B cell (primary cell): ENCODE measurements around the gene NCOA5. TPM values are rescaled to one million over a fixed set of nuclear protein-coding genes. Genes with fewer than 3 reads are reported as not detected.

Experiments
- ATAC-seq: fragments of 200-7000 bp; cut with Tn5 transposase; one replicate; pipeline ENCODE4 v1.10.0; 2021; ENCODE audit warnings: low read depth, mild to moderate bottlenecking, moderate number of reproducible peaks, moderate library complexity
- CTCF ChIA-PET: fragments of 350-600 bp; sonication (Branson Sonifier 250); formaldehyde crosslinking; loops from one replicate; lab custom pipeline; 2021; ENCODE audit warnings: antibody characterized with exemption, inconsistent platforms; lab: Charles Lee
- POLR2A ChIA-PET: fragments of 350-600 bp; sonication (Branson Sonifier 250); formaldehyde crosslinking; loops from one replicate; lab custom pipeline; 2021; ENCODE audit warnings: antibody characterized with exemption; lab: Charles Lee
- DNase-seq: peaks from one replicate; pipeline ENCODE4 v3.0.0; 2013
- H2AFZ ChIP-seq: 2 replicates; pipeline ENCODE4 v1.6.1; 2012; ENCODE audit warnings: mild to moderate bottlenecking, low read depth, low read length; ENCODE audit not compliant: insufficient read depth, poor library complexity, severe bottlenecking
- H3K27ac ChIP-seq, 2 donors: 1 replicate in 1 of 2; 2 replicates in 1 of 2; pipeline ENCODE4 v1.5.1; 2012 to 2013; ENCODE audit warnings: low read length in 2 of 2, mild to moderate bottlenecking in 2 of 2, moderate library complexity in 1 of 2
- H3K27me3 ChIP-seq, 4 experiments: fragments of 200-600 bp in 1 of 4; sonication (generic) in 1 of 4; replicated peaks in 1 of 4; 1 replicate in 2 of 4; 2 replicates in 2 of 4; pipeline versions ENCODE4 v1.6.1 to v1.7.0; 2013 to 2016; ENCODE audit warnings: low read length in 3 of 4, mild to moderate bottlenecking in 2 of 4, mixed read lengths in 1 of 4, moderate library complexity in 1 of 4; ENCODE audit not compliant: insufficient read depth in 4 of 4, control insufficient read depth in 3 of 4; ENCODE audit errors: control extremely low read depth in 1 of 4
- H3K36me3 ChIP-seq, 2 experiments: replicated peaks in 1 of 2; 1 replicate in 1 of 2; 2 replicates in 1 of 2; pipeline versions ENCODE4 v1.6.1 to v1.7.1; 2013; ENCODE audit warnings: low read length in 1 of 2; ENCODE audit not compliant: insufficient read depth in 2 of 2, control insufficient read depth in 1 of 2; ENCODE audit errors: control extremely low read depth in 1 of 2, extremely low read depth in 1 of 2
- H3K4me1 ChIP-seq, 2 donors: fragments of 200-600 bp in 1 of 2; sonication (generic) in 1 of 2; 1 replicate in 1 of 2; 2 replicates in 1 of 2; pipeline versions ENCODE4 v1.5.1 to v1.6.1; 2013 to 2017; ENCODE audit warnings: low read length in 2 of 2; ENCODE audit not compliant: control insufficient read depth in 2 of 2, insufficient read depth in 2 of 2
- H3K4me2 ChIP-seq: replicated peaks from 2 replicates; pipeline ENCODE3; 2012; ENCODE audit warnings: mild to moderate bottlenecking, low read depth, low read length; ENCODE audit not compliant: poor library complexity, severe bottlenecking
- H3K4me3 ChIP-seq, 5 experiments: fragments of 200-600 bp in 1 of 5; sonication (generic) in 1 of 5; 1 replicate in 3 of 5; 2 replicates in 2 of 5; pipeline versions ENCODE4 v1.5.1 to v1.7.0; 2011 to 2016; ENCODE audit warnings: low read length in 4 of 5, mild to moderate bottlenecking in 4 of 5, low read depth in 2 of 5, control low read depth in 1 of 5, moderate library complexity in 1 of 5; ENCODE audit not compliant: insufficient read depth in 1 of 5; ENCODE audit errors: control extremely low read depth in 1 of 5, extremely low read depth in 1 of 5
- H3K79me2 ChIP-seq: fragments of 200-600 bp; sonication (generic); one replicate; pipeline ENCODE4 v1.6.0; 2016; ENCODE audit warnings: low read length; ENCODE audit not compliant: control insufficient read depth, insufficient read depth
- H3K9ac ChIP-seq: fragments of 200-600 bp; sonication (generic); 2 replicates; pipeline ENCODE4 v1.6.1; 2017; ENCODE audit warnings: mild to moderate bottlenecking, low read length, moderate library complexity
- H3K9me3 ChIP-seq, 3 donors: one replicate each; pipeline versions ENCODE4 v1.6.1 to v1.7.1; 2013; ENCODE audit warnings: low read length in 2 of 3; ENCODE audit not compliant: control insufficient read depth in 2 of 3, insufficient read depth in 1 of 3; ENCODE audit errors: control extremely low read depth in 1 of 3
- H4K20me1 ChIP-seq: 2 replicates; pipeline ENCODE4 v1.6.0; 2012; ENCODE audit warnings: mild to moderate bottlenecking, low read length; ENCODE audit not compliant: insufficient read depth, control insufficient read depth, poor library complexity, severe bottlenecking
- H3K27ac Mint-ChIP-seq: one replicate; pipeline ENCODE4 v1.8.0; 2021; ENCODE audit warnings: mixed read lengths
- H3K27me3 Mint-ChIP-seq: one replicate; pipeline ENCODE4 v1.8.0; 2021; ENCODE audit warnings: mixed read lengths
- H3K4me1 Mint-ChIP-seq: one replicate; pipeline ENCODE4 v1.8.0; 2021; ENCODE audit warnings: mixed read lengths
- H3K4me3 Mint-ChIP-seq: one replicate; pipeline ENCODE4 v1.8.0; 2021; ENCODE audit warnings: mixed read lengths
- H3K9me3 Mint-ChIP-seq: one replicate; pipeline ENCODE4 v1.8.0; 2022; ENCODE audit warnings: mixed read lengths; ENCODE audit not compliant: insufficient read depth
- CTCF ChIP-seq: fragments of 200-600 bp; IDR thresholded peaks from one replicate; pipeline ENCODE4 v1.8.0; 2022; ENCODE audit warnings: antibody characterized with exemption, mild to moderate bottlenecking
- EZH2 ChIP-seq: IDR thresholded peaks from 2 replicates; pipeline ENCODE4 v1.6.1; 2012; ENCODE audit warnings: borderline replicate concordance, low read depth, mild to moderate bottlenecking, moderate library complexity, low read length; ENCODE audit not compliant: insufficient read depth, poor library complexity, severe bottlenecking
- WGBS: methylation state at CpG from one replicate; pipeline ENCODE4 v1.1.5; 2013; ENCODE audit warnings: missing lambda C conversion rate; ENCODE audit not compliant: insufficient coverage; 5-methylcytosine and 5-hydroxymethylcytosine counted together
- intact Hi-C: fragments of 100-400 bp; cut with micrococcal nuclease; formaldehyde crosslinking; loops from one replicate; pipeline ENCODE4 v1.10.0; 2022
- polyA plus RNA-seq: library from polyadenylated mRNA; depleted of rRNA; stranded (reverse); fragments of >200 nt; gene quantifications from 2 replicates; pipeline ENCODE4 v1.2.3, GENCODE V29; 2012
- total RNA-seq, 2 donors: library from RNA; stranded (reverse); fragments of 120-200 nt in 1 of 2; gene quantifications; 1 replicate in 1 of 2; 2 replicates in 1 of 2; pipeline versions ENCODE4 v1.2.3 to v1.2.4, GENCODE V29; 2013 to 2022

NCOA5 gene
- total and polyA plus RNA-seq, 2 donors (not counting 1 experiment from before 2014, with no cell fraction given), result 26.0 to 41.6 TPM

DNA sequence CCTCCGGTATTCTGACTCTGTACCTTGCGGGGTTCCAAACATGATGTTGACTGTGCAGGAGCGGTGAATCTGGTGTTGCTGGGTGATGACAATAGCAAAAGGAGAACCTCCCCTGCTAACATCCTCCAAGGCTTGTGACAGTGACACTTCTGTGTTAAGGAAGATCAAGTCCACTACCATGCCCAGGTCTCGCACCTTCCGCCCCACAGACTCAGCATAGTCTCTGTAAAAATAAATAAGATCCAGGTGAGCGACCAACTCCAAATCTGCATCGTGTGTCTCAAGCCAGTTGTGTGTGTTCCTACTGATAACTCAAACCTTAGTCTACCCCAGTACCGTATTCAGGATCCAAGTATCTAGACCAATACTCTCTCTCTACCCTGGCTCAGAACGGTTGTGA, 24.8 kb downstream of the NCOA5 start:
- Histone ChIP-seq H3K9me3 (no peaks in the 10 kb centered on the region), H3K79me2 (no peaks in the 10 kb centered on the region), H3K27ac (no peak overlapping the region), H2AFZ (no peak overlapping the region), H3K4me2 (no peak overlapping the region), H3K27me3 (peaks cover 0 to 8% (median 0%) of the 10 kb centered on the region in 4 experiments), H4K20me1 (peaks cover 86% of the 10 kb centered on the region), H3K4me1 (peaks cover 17 to 18% of the 10 kb centered on the region in 2 donors), H3K9ac (no peak overlapping the region), H3K4me3 (no peak overlapping the region), H3K36me3 (peaks cover 15 to 90% of the 10 kb centered on the region in 2 experiments)
- intact Hi-C loops, result no loop called here
- ChIA-PET POLR2A (no interaction called here), CTCF (interaction anchor here (1.2 kb wide), 1 partner anchor 20 kb away, joined by 3 read pairs; no protein-coding TSS in a partner anchor)
- 98% methylated on average over 6 of the region's 9 CpGs for WGBS
- no peak overlapping the region for H3K4me3 Mint-ChIP-seq
- no peaks in the 10 kb centered on the region for H3K9me3 Mint-ChIP-seq
- no peak overlapping the region for H3K27ac Mint-ChIP-seq
- DNase-seq (no peak), ATAC-seq (no peak)
- peaks cover 4% of the 10 kb centered on the region for H3K27me3 Mint-ChIP-seq
- TF ChIP-seq CTCF (no peak), EZH2 (no peak)
- peaks cover 20% of the 10 kb centered on the region for H3K4me1 Mint-ChIP-seq

DNA sequence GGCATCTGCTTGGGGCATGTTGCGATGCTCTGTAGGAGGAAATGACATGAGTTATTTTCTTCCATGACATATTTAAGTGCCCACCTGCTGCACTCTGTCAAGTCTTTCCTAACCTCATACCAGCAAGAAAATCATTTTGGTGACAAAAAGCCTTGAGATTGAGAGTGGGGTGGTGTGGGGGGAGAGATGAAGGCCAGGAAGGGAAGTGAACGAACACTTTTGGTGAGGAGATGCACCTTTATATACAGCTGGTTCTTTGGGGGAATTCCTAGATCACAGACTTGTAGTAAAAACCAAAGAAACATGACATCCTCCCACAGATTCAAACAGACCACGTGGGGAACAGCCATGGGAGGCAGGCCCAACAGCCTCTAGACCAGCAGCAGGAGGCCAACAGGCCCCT, 26.1 kb downstream of the NCOA5 start:
- no peak for ATAC-seq
- no peak overlapping the region for H3K9ac ChIP-seq
- peaks cover 12% of the 10 kb centered on the region for H3K27me3 Mint-ChIP-seq
- ChIA-PET CTCF (no interaction called here), POLR2A (no interaction called here)
- no peak overlapping the region for H2AFZ ChIP-seq
- no peak overlapping the region for H3K4me3 ChIP-seq
- H3K27me3 ChIP-seq, result peaks cover 0 to 16% (median 3%) of the 10 kb centered on the region in 4 experiments
- H3K36me3 ChIP-seq, result peaks cover 13 to 78% of the 10 kb centered on the region in 2 experiments
- intact Hi-C loops, result no loop called here
- no peak overlapping the region for H3K27ac Mint-ChIP-seq
- no peaks in the 10 kb centered on the region for H3K79me2 ChIP-seq
- no peaks in the 10 kb centered on the region for H3K9me3 Mint-ChIP-seq
- peaks cover 33% of the 10 kb centered on the region for H3K4me1 Mint-ChIP-seq
- no peak overlapping the region for H3K4me2 ChIP-seq
- DNase-seq, result no peak
- peaks cover 0 to 7% (median 0%) of the 10 kb centered on the region in 3 donors for H3K9me3 ChIP-seq
- no peak overlapping the region for H3K27ac ChIP-seq
- H4K20me1 ChIP-seq, result peaks cover 91% of the 10 kb centered on the region
- H3K4me1 ChIP-seq, result peaks cover 28 to 29% of the 10 kb centered on the region in 2 donors
- H3K4me3 Mint-ChIP-seq, result no peak overlapping the region
- no peak for TF ChIP-seq CTCF
- TF ChIP-seq EZH2, result no peak
- WGBS, result 53% methylated on average over 1 of the region's 3 CpGs
